Stimulated activated CD8-positive, alpha-beta memory T cell treated with anti-CD3 and anti-CD28 coated beads, Interleukin-7, amount 100 ng/mL, for 4 hours (primary cell): ENCODE results near the gene RPL11.
"Not testable (repeated sequence)": the region's sequence is repeated elsewhere in the genome, so short reads cannot be mapped to it uniquely, and the experiment has no call there.

Experiments used
- DNase-seq, 2 donors: peaks; one replicate each; pipeline ENCODE4 v3.0.0-alpha.2; 2020; ENCODE audit warnings: low read depth in 2 of 2

RPL11 gene

GRCh38 chr1:23732363-23733224 is 41.0 kb downstream of the RPL11 start:
- DNase-seq, result no peak

- not testable (repeated sequence) for DNase-seq
These were observed 41.7 kb downstream of the RPL11 start for GRCh38 chr1:23733281-23733680.

- DNase-seq, result no peak
These were observed 45.0 kb downstream of the RPL11 start for GRCh38 chr1:23736437-23737134.

- DNase-seq, result no peak
These were observed 50.0 kb downstream of the RPL11 start for GRCh38 chr1:23741609-23742008.

- DNase-seq, result peak in 1 of 2 donors; percentile 10
These were observed 51.2 kb downstream of the RPL11 start for GRCh38 chr1:23742670-23743286.

- DNase-seq, result peak; percentile 35 to 75
These were observed 51.9 kb downstream of the RPL11 start, which contains the start of gene ELOA for GRCh38 chr1:23743287-23744152. Gene ELOA, plus strand, starts transcription at chr1:23743471. Its CDS starts 33 bp downstream, at chr1:23743504.

GRCh38 chr1:23745515-23745914 is 53.9 kb downstream of the RPL11 start:
- DNase-seq, result no peak
